ENCODE results near the gene SLC9A8.

DNA sequence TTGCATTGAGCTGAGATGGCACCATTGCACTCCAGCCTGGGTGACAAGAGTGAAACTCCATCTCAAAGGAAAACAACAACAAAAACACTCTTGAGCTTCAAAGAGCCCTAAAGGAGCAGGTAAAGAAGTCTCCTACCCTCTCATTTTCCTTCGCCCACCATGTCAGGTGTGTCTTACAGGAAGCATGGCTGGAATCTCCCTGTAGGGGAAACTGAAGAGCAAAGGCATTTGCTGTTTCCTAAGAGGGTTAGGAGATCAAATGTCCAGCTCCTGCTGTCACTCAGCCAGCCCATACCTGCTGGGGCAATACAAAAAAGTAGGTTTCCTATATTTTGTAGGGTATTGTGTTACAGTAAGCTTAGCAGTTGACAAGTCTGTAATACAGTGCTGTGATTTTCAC, 59.4 kb downstream of the SLC9A8 start:
- no peak for TF ChIP-seq ZNF544 (tag by site-specific recombination; IDR thresholded peaks at IDR 0.05)
- TF ChIP-seq, protein P1, sequence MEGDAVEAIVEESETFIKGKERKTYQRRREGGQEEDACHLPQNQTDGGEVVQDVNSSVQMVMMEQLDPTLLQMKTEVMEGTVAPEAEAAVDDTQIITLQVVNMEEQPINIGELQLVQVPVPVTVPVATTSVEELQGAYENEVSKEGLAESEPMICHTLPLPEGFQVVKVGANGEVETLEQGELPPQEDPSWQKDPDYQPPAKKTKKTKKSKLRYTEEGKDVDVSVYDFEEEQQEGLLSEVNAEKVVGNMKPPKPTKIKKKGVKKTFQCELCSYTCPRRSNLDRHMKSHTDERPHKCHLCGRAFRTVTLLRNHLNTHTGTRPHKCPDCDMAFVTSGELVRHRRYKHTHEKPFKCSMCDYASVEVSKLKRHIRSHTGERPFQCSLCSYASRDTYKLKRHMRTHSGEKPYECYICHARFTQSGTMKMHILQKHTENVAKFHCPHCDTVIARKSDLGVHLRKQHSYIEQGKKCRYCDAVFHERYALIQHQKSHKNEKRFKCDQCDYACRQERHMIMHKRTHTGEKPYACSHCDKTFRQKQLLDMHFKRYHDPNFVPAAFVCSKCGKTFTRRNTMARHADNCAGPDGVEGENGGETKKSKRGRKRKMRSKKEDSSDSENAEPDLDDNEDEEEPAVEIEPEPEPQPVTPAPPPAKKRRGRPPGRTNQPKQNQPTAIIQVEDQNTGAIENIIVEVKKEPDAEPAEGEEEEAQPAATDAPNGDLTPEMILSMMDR (tag by site-specific recombination; IDR thresholded peaks at IDR 0.05), result no peak

All from HEK293 (cell line).